Measurements from ENCODE around the gene SEC14L5. TPM values are rescaled to one million over a fixed set of nuclear protein-coding genes. Genes with fewer than 3 reads are reported as not detected.

Gene SEC14L5
- total RNA-seq, 1 donor = under 0.01 TPM

GRCh38 chr16:4976079-4976478 lies 17.9 kb downstream of the SEC14L5 start:
- DNase-seq (ENCODE audit: low read depth) = no peak
- TF ChIP-seq, protein P1, sequence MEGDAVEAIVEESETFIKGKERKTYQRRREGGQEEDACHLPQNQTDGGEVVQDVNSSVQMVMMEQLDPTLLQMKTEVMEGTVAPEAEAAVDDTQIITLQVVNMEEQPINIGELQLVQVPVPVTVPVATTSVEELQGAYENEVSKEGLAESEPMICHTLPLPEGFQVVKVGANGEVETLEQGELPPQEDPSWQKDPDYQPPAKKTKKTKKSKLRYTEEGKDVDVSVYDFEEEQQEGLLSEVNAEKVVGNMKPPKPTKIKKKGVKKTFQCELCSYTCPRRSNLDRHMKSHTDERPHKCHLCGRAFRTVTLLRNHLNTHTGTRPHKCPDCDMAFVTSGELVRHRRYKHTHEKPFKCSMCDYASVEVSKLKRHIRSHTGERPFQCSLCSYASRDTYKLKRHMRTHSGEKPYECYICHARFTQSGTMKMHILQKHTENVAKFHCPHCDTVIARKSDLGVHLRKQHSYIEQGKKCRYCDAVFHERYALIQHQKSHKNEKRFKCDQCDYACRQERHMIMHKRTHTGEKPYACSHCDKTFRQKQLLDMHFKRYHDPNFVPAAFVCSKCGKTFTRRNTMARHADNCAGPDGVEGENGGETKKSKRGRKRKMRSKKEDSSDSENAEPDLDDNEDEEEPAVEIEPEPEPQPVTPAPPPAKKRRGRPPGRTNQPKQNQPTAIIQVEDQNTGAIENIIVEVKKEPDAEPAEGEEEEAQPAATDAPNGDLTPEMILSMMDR (IDR thresholded peaks at IDR 0.05; ENCODE audit: insufficient read depth, low read depth, low read length) = no peak
- no peak overlapping the region for H3K4me3 ChIP-seq (ENCODE audit: low read depth, low read length)

GRCh38 chr16:4976611-4977145 lies 18.5 kb downstream of the SEC14L5 start:
- no peak overlapping the region for H3K4me3 ChIP-seq (ENCODE audit: low read depth, low read length)
- TF ChIP-seq, protein P1 (IDR thresholded peaks at IDR 0.05; ENCODE audit: insufficient read depth, low read depth, low read length) = no peak
- DNase-seq (ENCODE audit: low read depth) = no peak

- TF ChIP-seq, protein P1 (IDR thresholded peaks at IDR 0.05; ENCODE audit: insufficient read depth, low read depth, low read length) = no peak
- H3K4me3 ChIP-seq (ENCODE audit: low read depth, low read length) = no peak overlapping the region
- DNase-seq (ENCODE audit: low read depth) = no peak
Measured at GRCh38 chr16:4979164-4979563, 21.0 kb downstream of the SEC14L5 start.

DNA sequence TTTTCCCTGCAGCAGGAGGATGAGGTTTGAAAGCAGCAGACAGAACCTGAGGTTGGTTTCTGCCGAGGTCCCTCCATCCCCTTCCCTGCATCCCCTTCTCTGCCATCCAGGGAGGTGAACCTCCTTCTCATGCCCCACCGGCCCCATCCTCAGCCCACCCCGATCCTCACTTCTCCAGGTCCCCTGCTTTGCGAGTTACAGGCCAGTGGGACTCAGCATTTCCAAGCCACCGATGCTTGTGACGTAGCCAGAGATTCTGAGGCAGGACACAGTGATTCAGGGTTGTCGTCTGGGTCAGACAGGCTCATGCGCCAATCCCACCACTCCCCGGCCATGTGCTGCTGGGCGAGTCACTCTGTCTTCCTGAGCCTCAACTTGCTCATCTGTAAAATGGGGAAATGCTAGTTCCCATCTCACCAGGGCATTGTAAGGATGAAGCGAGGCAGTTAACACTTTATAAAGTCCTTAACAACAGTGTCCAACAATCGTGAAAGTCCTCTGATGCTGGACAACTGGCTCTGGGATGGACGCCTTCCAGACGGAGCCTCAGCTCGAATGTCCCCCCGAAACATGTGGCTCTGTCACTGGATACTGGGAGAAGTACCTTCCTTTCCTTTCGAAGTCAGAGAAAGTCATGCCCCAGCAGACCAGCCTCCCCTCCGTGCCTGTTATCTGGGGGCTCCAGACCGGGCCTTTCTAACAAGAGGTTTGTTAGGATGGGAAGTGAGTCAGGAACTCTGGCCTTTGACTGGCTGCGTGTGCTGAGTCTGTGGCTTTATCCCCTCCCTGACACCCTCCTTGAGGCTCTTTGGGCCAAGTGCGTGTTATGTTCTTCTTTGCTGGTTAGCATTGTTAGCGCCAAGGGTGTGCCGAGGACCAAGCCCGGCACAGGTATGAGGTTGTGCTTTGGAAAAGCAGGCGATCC lies 21.9 kb downstream of the SEC14L5 start:
- TF ChIP-seq, protein P1 (IDR thresholded peaks at IDR 0.05; ENCODE audit: insufficient read depth, low read depth, low read length) = no peak
- H3K4me3 ChIP-seq (ENCODE audit: low read depth, low read length) = no peak overlapping the region
- no peak for DNase-seq (ENCODE audit: low read depth)

- no peak for DNase-seq (ENCODE audit: low read depth)
- H3K4me3 ChIP-seq (ENCODE audit: low read depth, low read length) = no peak overlapping the region
- TF ChIP-seq, protein P1 (IDR thresholded peaks at IDR 0.05; ENCODE audit: insufficient read depth, low read depth, low read length) = no peak
Measured at GRCh38 chr16:4980691-4981090, 22.6 kb downstream of the SEC14L5 start.

DNA sequence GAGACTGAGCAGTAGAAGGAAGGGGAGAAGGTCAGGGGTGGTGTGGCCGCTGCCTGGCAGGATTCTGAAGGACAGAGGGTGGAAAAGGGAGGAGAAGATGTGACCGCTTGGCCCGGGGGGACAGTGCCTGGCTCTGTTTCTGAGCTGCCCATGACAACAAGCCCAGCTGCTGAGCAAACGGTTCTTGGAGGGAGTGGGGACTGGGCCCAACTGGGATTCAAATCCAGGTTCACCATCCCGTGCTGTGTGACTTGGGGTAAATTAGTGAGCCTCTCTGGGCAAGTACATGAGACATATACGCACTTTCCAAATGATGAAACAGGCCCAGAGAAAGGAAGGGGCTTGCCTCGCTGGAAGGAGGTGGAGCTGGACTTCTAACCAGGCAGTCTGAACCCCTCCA lies 23.3 kb downstream of the SEC14L5 start:
- H3K4me3 ChIP-seq (ENCODE audit: low read depth, low read length) = no peak overlapping the region
- DNase-seq (ENCODE audit: low read depth) = no peak
- TF ChIP-seq, protein P1 (IDR thresholded peaks at IDR 0.05; ENCODE audit: insufficient read depth, low read depth, low read length) = no peak

All from fibroblast of villous mesenchyme (primary cell).